Measurements from ENCODE around the gene SPSB2.

DNA sequence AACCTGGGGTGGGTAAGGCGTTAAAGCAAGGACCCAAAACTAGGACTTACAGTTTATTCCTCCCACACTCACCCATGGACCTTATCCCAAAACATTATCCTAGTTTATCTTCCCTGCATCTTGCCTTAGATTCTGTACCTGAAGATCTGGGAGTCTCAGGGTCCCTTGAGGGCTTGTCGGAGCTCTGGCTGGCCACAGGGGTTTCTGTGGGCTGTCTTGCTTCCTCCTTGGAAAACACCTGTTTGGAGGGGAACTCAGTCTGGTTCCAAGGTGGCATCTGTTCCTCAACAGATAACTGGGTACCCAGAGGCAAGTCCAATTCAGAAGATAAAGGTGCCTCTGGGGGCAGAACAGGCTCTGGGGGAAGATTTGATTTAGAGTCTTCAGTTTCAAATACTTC, 23.7 kb downstream of the SPSB2 start:
- no peak for TF ChIP-seq CTCF (IDR thresholded peaks at IDR 0.05; ENCODE audit: low read depth, low read length, poor library complexity, severe bottlenecking)
- no peak for TF ChIP-seq EZH2phosphoT487 (IDR thresholded peaks at IDR 0.05; ENCODE audit: borderline replicate concordance, low read length)
